ENCODE data around the gene CTRL.

GRCh38 chr16:67882374-67883145, 49.1 kb downstream of the CTRL start:
- TF ChIP-seq SP1 (IDR thresholded peaks at IDR 0.05) (no peak), CTCF (IDR thresholded peaks at IDR 0.05; ENCODE audit: low read depth, low read length, missing input control) (peak; percentile 2), FOXA1 (IDR thresholded peaks at IDR 0.05) (no peak), RAD21 (IDR thresholded peaks at IDR 0.05) (no peak), RXRA (IDR thresholded peaks at IDR 0.05) (no peak), YY1 (IDR thresholded peaks at IDR 0.05) (no peak), TAF1 (conservative IDR thresholded peaks at IDR 0.05) (no peak), GABPA (IDR thresholded peaks at IDR 0.05 in 1 of 2, conservative IDR thresholded peaks at IDR 0.05 in 1 of 2) (no peak), EGR1 (IDR thresholded peaks at IDR 0.05; ENCODE audit: low read depth in 2 of 2) (no peak), MAX (IDR thresholded peaks at IDR 0.05) (no peak), JUND (IDR thresholded peaks at IDR 0.05) (no peak), REST (IDR thresholded peaks at IDR 0.05) (no peak), ATF3 (IDR thresholded peaks at IDR 0.05) (no peak)
